Adipocyte (in vitro differentiated cells): Measurements from ENCODE around the gene DAB2.

Experiments used
- DNase-seq: peaks from one replicate; pipeline ENCODE4 v3.0.0-alpha.2; 2015; ENCODE audit warnings: low read depth
- H3K27me3 ChIP-seq: replicated peaks from 2 replicates; pipeline ENCODE4 v1.7.0; 2013; ENCODE audit warnings: mild to moderate bottlenecking, low read length, moderate library complexity; ENCODE audit not compliant: control insufficient read depth, insufficient read depth
- H3K36me3 ChIP-seq: 2 replicates; pipeline ENCODE4 v1.7.0; 2013; ENCODE audit warnings: low read length, mild to moderate bottlenecking, moderate library complexity; ENCODE audit not compliant: control insufficient read depth, insufficient read depth, severe bottlenecking
- H3K4me1 ChIP-seq: 2 replicates; pipeline ENCODE4 v1.7.0; 2013; ENCODE audit warnings: mild to moderate bottlenecking, low read length, moderate library complexity; ENCODE audit not compliant: control insufficient read depth, insufficient read depth
- H3K4me3 ChIP-seq: 2 replicates; pipeline ENCODE4 v1.7.0; 2013; ENCODE audit warnings: mild to moderate bottlenecking, low read length, moderate library complexity
- H3K9ac ChIP-seq: 2 replicates; pipeline ENCODE4 v1.7.0; 2013; ENCODE audit warnings: mild to moderate bottlenecking, low read length, moderate library complexity
- H3K9me3 ChIP-seq: 2 replicates; pipeline ENCODE4 v1.7.0; 2013; ENCODE audit warnings: mild to moderate bottlenecking, low read length, moderate library complexity; ENCODE audit not compliant: control insufficient read depth

Gene DAB2

GRCh38 chr5:39400713-39401578 is 23.8 kb downstream of the DAB2 start:
- peak; percentile 53 for DNase-seq
- peaks cover 46% of the 10 kb centered on the region for H3K36me3 ChIP-seq

GRCh38 chr5:39399135-39400036 is 25.4 kb downstream of the DAB2 start:
- Histone ChIP-seq H3K4me1 (peaks cover 88% of the 10 kb centered on the region), H3K36me3 (peaks cover 43% of the 10 kb centered on the region), H3K27me3 (no peaks in the 10 kb centered on the region), H3K9ac (peak overlapping the region; percentile 86), H3K9me3 (no peaks in the 10 kb centered on the region), H3K4me3 (peak overlapping the region; percentile 57)
- DNase-seq: peak; percentile 98

More at GRCh38 chr5:39400713-39401578, 23.8 kb downstream of the DAB2 start:
- H3K27me3 ChIP-seq: no peaks in the 10 kb centered on the region
- H3K4me1 ChIP-seq: peaks cover 84% of the 10 kb centered on the region
- peak overlapping the region; percentile 43 for H3K4me3 ChIP-seq
- H3K9ac ChIP-seq: peak overlapping the region; percentile 71
- H3K9me3 ChIP-seq: no peaks in the 10 kb centered on the region

- Histone ChIP-seq H3K9ac (peak overlapping the region; percentile 86), H3K27me3 (no peaks in the 10 kb centered on the region), H3K4me1 (peaks cover 88% of the 10 kb centered on the region), H3K4me3 (no peak overlapping the region), H3K36me3 (peaks cover 49% of the 10 kb centered on the region), H3K9me3 (no peaks in the 10 kb centered on the region)
- no peak for DNase-seq
Observed at GRCh38 chr5:39396843-39397242, 27.9 kb downstream of the DAB2 start.

- Histone ChIP-seq H3K36me3 (peaks cover 60% of the 10 kb centered on the region), H3K4me3 (peak overlapping the region; percentile 45), H3K4me1 (peaks cover 76% of the 10 kb centered on the region), H3K9ac (peak overlapping the region; percentile 68), H3K9me3 (no peaks in the 10 kb centered on the region), H3K27me3 (no peaks in the 10 kb centered on the region)
- DNase-seq: no peak
Observed at GRCh38 chr5:39395521-39395920, 29.3 kb downstream of the DAB2 start.

GRCh38 chr5:39394946-39395345 is 29.8 kb downstream of the DAB2 start:
- Histone ChIP-seq H3K4me1 (peaks cover 70% of the 10 kb centered on the region), H3K27me3 (no peaks in the 10 kb centered on the region), H3K9me3 (no peaks in the 10 kb centered on the region), H3K9ac (peak overlapping the region; percentile 73), H3K36me3 (peaks cover 66% of the 10 kb centered on the region), H3K4me3 (peak overlapping the region; percentile 45)
- peak; percentile 62 for DNase-seq

- DNase-seq: no peak
- peaks cover 33% of the 10 kb centered on the region for H3K4me1 ChIP-seq
- no peak overlapping the region for H3K9ac ChIP-seq
- H3K36me3 ChIP-seq: peaks cover 87% of the 10 kb centered on the region
- H3K27me3 ChIP-seq: no peaks in the 10 kb centered on the region
- H3K4me3 ChIP-seq: no peak overlapping the region
- H3K9me3 ChIP-seq: no peaks in the 10 kb centered on the region
Observed at GRCh38 chr5:39390945-39391344, 33.8 kb downstream of the DAB2 start.

GRCh38 chr5:39387293-39387692 is 37.5 kb downstream of the DAB2 start:
- no peaks in the 10 kb centered on the region for H3K9me3 ChIP-seq
- no peak overlapping the region for H3K4me3 ChIP-seq
- peaks cover 98% of the 10 kb centered on the region for H3K36me3 ChIP-seq
- H3K27me3 ChIP-seq: no peaks in the 10 kb centered on the region
- H3K9ac ChIP-seq: no peak overlapping the region
- H3K4me1 ChIP-seq: no peaks in the 10 kb centered on the region
- DNase-seq: no peak

- no peak overlapping the region for H3K9ac ChIP-seq
- no peaks in the 10 kb centered on the region for H3K9me3 ChIP-seq
- no peak overlapping the region for H3K4me3 ChIP-seq
- no peak for DNase-seq
- H3K27me3 ChIP-seq: no peaks in the 10 kb centered on the region
- peaks cover 100% of the 10 kb centered on the region for H3K36me3 ChIP-seq
- H3K4me1 ChIP-seq: peaks cover 20% of the 10 kb centered on the region
Observed at GRCh38 chr5:39384271-39384670, 40.5 kb downstream of the DAB2 start.

GRCh38 chr5:39381376-39381775 is 43.4 kb downstream of the DAB2 start:
- Histone ChIP-seq H3K9me3 (no peaks in the 10 kb centered on the region), H3K36me3 (peaks cover 98% of the 10 kb centered on the region), H3K9ac (peak overlapping the region; percentile 4), H3K4me1 (peaks cover 20% of the 10 kb centered on the region), H3K27me3 (no peaks in the 10 kb centered on the region), H3K4me3 (no peak overlapping the region)
- DNase-seq: no peak

- Histone ChIP-seq H3K27me3 (no peaks in the 10 kb centered on the region), H3K4me3 (no peak overlapping the region), H3K9ac (peak overlapping the region; percentile 2), H3K36me3 (peaks cover 98% of the 10 kb centered on the region), H3K9me3 (no peaks in the 10 kb centered on the region), H3K4me1 (peaks cover 20% of the 10 kb centered on the region)
- DNase-seq: no peak
Observed at GRCh38 chr5:39379693-39380092, 45.1 kb downstream of the DAB2 start.

GRCh38 chr5:39377613-39378012 is 47.2 kb downstream of the DAB2 start:
- Histone ChIP-seq H3K9me3 (no peaks in the 10 kb centered on the region), H3K4me3 (no peak overlapping the region), H3K36me3 (peaks cover 98% of the 10 kb centered on the region), H3K27me3 (no peaks in the 10 kb centered on the region), H3K4me1 (peaks cover 20% of the 10 kb centered on the region), H3K9ac (no peak overlapping the region)
- no peak for DNase-seq
